ENCODE results near the gene GLRX2.

GLRX2 gene

GRCh38 chr1:193114485-193115095 lies 9.4 kb upstream of the GLRX2 start:
- no peaks in the 10 kb centered on the region for H3K9me3 ChIP-seq (ENCODE audit: low read length)
- H3K27me3 ChIP-seq (ENCODE audit: insufficient read depth, low read length), result no peaks in the 10 kb centered on the region
- no peaks in the 10 kb centered on the region for H3K36me3 ChIP-seq (ENCODE audit: insufficient read depth, low read length)
- no peak overlapping the region for H3K4me2 ChIP-seq (ENCODE audit: low read length)
- no peaks in the 10 kb centered on the region for H3F3A ChIP-seq (ENCODE audit: insufficient read depth, low read length)
- peak overlapping the region; percentile 85; the same call in 1 of the 2 replicates for H2AFZ ChIP-seq (ENCODE audit: low read length)
- no peak overlapping the region for H3K4me3 ChIP-seq (ENCODE audit: low read depth, low read length, poor library complexity, severe bottlenecking)
- peaks cover 9% of the 10 kb centered on the region for H3K4me1 ChIP-seq (ENCODE audit: insufficient read depth, low read length, severe bottlenecking)
- H4K20me1 ChIP-seq (ENCODE audit: insufficient read depth, low read length), result no peaks in the 10 kb centered on the region
- no peaks in the 10 kb centered on the region for H3K79me2 ChIP-seq (ENCODE audit: insufficient read depth, low read length)
- H3K9ac ChIP-seq (ENCODE audit: low read length), result no peak overlapping the region
- no peak overlapping the region for H3K27ac ChIP-seq (ENCODE audit: low read depth, low read length, poor library complexity, severe bottlenecking)
- H3K9me2 ChIP-seq (ENCODE audit: low read depth, low read length), result no peaks in the 10 kb centered on the region
- TF ChIP-seq EZH2 (IDR thresholded peaks at IDR 0.05; ENCODE audit: borderline replicate concordance, low read length), result no peak
- no peak for TF ChIP-seq CTCF (IDR thresholded peaks at IDR 0.05; ENCODE audit: low read length)

- H3K4me3 ChIP-seq (ENCODE audit: low read depth, low read length, poor library complexity, severe bottlenecking), result no peak overlapping the region
- H3K4me1 ChIP-seq (ENCODE audit: insufficient read depth, low read length, severe bottlenecking), result peaks cover 9% of the 10 kb centered on the region
- H3K36me3 ChIP-seq (ENCODE audit: insufficient read depth, low read length), result no peaks in the 10 kb centered on the region
- H4K20me1 ChIP-seq (ENCODE audit: insufficient read depth, low read length), result no peaks in the 10 kb centered on the region
- no peaks in the 10 kb centered on the region for H3F3A ChIP-seq (ENCODE audit: insufficient read depth, low read length)
- no peak overlapping the region for H3K27ac ChIP-seq (ENCODE audit: low read depth, low read length, poor library complexity, severe bottlenecking)
- H3K9me2 ChIP-seq (ENCODE audit: low read depth, low read length), result no peaks in the 10 kb centered on the region
- H3K9me3 ChIP-seq (ENCODE audit: low read length), result no peaks in the 10 kb centered on the region
- H3K9ac ChIP-seq (ENCODE audit: low read length), result no peak overlapping the region
- H3K4me2 ChIP-seq (ENCODE audit: low read length), result no peak overlapping the region
- H2AFZ ChIP-seq (ENCODE audit: low read length), result no peak overlapping the region
- no peaks in the 10 kb centered on the region for H3K79me2 ChIP-seq (ENCODE audit: insufficient read depth, low read length)
- no peaks in the 10 kb centered on the region for H3K27me3 ChIP-seq (ENCODE audit: insufficient read depth, low read length)
- TF ChIP-seq CTCF (IDR thresholded peaks at IDR 0.05; ENCODE audit: low read length) (no peak), EZH2 (IDR thresholded peaks at IDR 0.05; ENCODE audit: borderline replicate concordance, low read length) (no peak)
These were observed 8.7 kb upstream of the GLRX2 start for GRCh38 chr1:193113992-193114332.

- Histone ChIP-seq H3K9ac (ENCODE audit: low read length) (no peak overlapping the region), H3K9me3 (ENCODE audit: low read length) (no peaks in the 10 kb centered on the region), H3K27ac (ENCODE audit: low read depth, low read length, poor library complexity, severe bottlenecking) (no peak overlapping the region), H4K20me1 (ENCODE audit: insufficient read depth, low read length) (no peaks in the 10 kb centered on the region), H3K4me1 (ENCODE audit: insufficient read depth, low read length, severe bottlenecking) (peaks cover 9% of the 10 kb centered on the region), H3K4me3 (ENCODE audit: low read depth, low read length, poor library complexity, severe bottlenecking) (no peak overlapping the region), H3K4me2 (ENCODE audit: low read length) (no peak overlapping the region), H3K27me3 (ENCODE audit: insufficient read depth, low read length) (no peaks in the 10 kb centered on the region), H3K79me2 (ENCODE audit: insufficient read depth, low read length) (no peaks in the 10 kb centered on the region), H3F3A (ENCODE audit: insufficient read depth, low read length) (no peaks in the 10 kb centered on the region), H2AFZ (ENCODE audit: low read length) (no peak overlapping the region), H3K36me3 (ENCODE audit: insufficient read depth, low read length) (no peaks in the 10 kb centered on the region), H3K9me2 (ENCODE audit: low read depth, low read length) (no peaks in the 10 kb centered on the region)
- no peak for TF ChIP-seq EZH2 (IDR thresholded peaks at IDR 0.05; ENCODE audit: borderline replicate concordance, low read length)
- no peak for TF ChIP-seq CTCF (IDR thresholded peaks at IDR 0.05; ENCODE audit: low read length)
These were observed 8.2 kb upstream of the GLRX2 start for GRCh38 chr1:193113258-193113991.

All from OCI-LY1 (cell line).